Uterus (tissue), 2 donors: Measurements from ENCODE around the gene SLC22A23.

Source experiments
- CTCF ChIP-seq, 4 experiments: fragments of 200-600 bp in 2 of 4; fragments of 450-650 bp in 2 of 4; sonication (generic) in 2 of 4; IDR thresholded peaks; one replicate each; pipeline ENCODE4 v1.5.1; 2016 to 2019; ENCODE audit warnings: antibody characterized with exemption in 4 of 4, mild to moderate bottlenecking in 2 of 4, moderate library complexity in 1 of 4
- POLR2A ChIP-seq, 2 donors: fragments of 450-650 bp; IDR thresholded peaks; one replicate each; pipeline ENCODE4 v1.6.1; 2016; ENCODE audit warnings: antibody characterized with exemption in 2 of 2, mild to moderate bottlenecking in 1 of 2, moderate library complexity in 1 of 2

- TF ChIP-seq CTCF (IDR thresholded peaks at IDR 0.05) (no peak), POLR2A (IDR thresholded peaks at IDR 0.05) (no peak)
Observed at GRCh38 chr6:3278691-3279090, 178.2 kb downstream of the SLC22A23 start.
